SK-N-SH (cell line): ENCODE results near the gene POPDC3.

Experiments used
- CTCF ChIP-seq: fragments of 200-600 bp; sonication (generic); IDR thresholded peaks from 2 replicates; pipeline ENCODE4 v1.6.1; 2017; ENCODE audit warnings: antibody characterized with exemption, mild to moderate bottlenecking, moderate library complexity
- EP300 ChIP-seq, 2 experiments: IDR thresholded peaks; 2 replicates each; pipeline versions ENCODE4 v1.4.0 to v1.6.1; 2012; ENCODE audit warnings: borderline replicate concordance in 1 of 2, low read depth in 1 of 2, low read length in 1 of 2
- JUND ChIP-seq: IDR thresholded peaks from 2 replicates; pipeline ENCODE4 v1.4.0; 2012
- RAD21 ChIP-seq: IDR thresholded peaks from 2 replicates; pipeline ENCODE4 v1.6.1; 2012; ENCODE audit warnings: mild to moderate bottlenecking, low read length
- RFX5 ChIP-seq: IDR thresholded peaks from 2 replicates; pipeline ENCODE4 v1.6.1; 2012; ENCODE audit warnings: mild to moderate bottlenecking, improper control_type of control experiment, low read length
- TAF1 ChIP-seq: IDR thresholded peaks from 2 replicates; pipeline ENCODE4 v1.6.1; 2012; ENCODE audit warnings: low read depth, mild to moderate bottlenecking, low read length, moderate library complexity, borderline replicate concordance
- USF1 ChIP-seq: IDR thresholded peaks from 2 replicates; pipeline ENCODE4 v1.4.0; 2012; ENCODE audit warnings: low read depth, borderline replicate concordance

DNA sequence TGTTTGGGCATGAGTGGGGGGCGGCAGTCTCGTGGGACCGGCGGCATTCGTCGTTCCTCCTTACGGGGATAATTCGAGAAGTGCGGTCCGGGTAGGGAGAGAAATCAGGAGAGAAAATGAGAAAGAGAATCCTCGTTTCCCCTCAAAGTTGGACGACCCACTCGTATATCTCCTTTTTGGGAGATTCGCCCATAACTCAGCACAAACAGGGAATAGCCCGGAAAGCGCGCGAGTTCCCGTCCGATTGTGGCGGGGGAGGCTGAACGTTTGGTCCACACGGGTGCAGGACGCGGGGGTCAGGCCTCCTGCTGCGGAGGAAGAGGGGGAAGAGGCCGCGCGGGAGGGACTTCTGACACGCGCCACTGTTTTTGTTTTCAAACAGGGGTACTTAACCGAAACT is 42.4 kb downstream of the POPDC3 start:
- TF ChIP-seq JUND (no peak), CTCF (no peak), USF1 (no peak), TAF1 (no peak), EP300 (IDR thresholded peaks at IDR 0.05; ENCODE audit: borderline replicate concordance in 1 of 2, low read depth in 1 of 2, low read length in 1 of 2) (no peak), RFX5 (no peak), RAD21 (no peak)
